Endometrial microvascular endothelial cells (primary cell): ENCODE data around the gene GTF3A. TPM values are rescaled to one million over a fixed set of nuclear protein-coding genes. Genes with fewer than 3 reads are reported as not detected.
"Not testable (repeated sequence)": the region's sequence is repeated elsewhere in the genome, so short reads cannot be mapped to it uniquely, and the experiment has no call there.

Experiments
- in situ Hi-C: cut with HindIII; loops from 2 replicates; pipeline ENCODE4 v1.10.0; 2017; ENCODE audit warnings: low sequenced_read_pairs, low pct_unique_long_range_greater_than_20kb; ENCODE audit errors: inconsistent ontology term
- total RNA-seq: library from RNA; depleted of rRNA; stranded (reverse); fragments of >200 nt; gene quantifications from one replicate; pipeline ENCODE4 v1.2.3, GENCODE V29; 2015; ENCODE audit errors: inconsistent ontology term

The GTF3A gene
- 132 TPM for total RNA-seq

GRCh38 chr13:27424246-27425157 is at the start of gene GTF3A:
TSS of gene GTF3A (plus strand) at chr13:27424619.
- in situ Hi-C loops, result no loop called here

- in situ Hi-C loops, result no loop called here
Measured at GRCh38 chr13:27374650-27375049, 49.8 kb upstream of the GTF3A start.

GRCh38 chr13:27375686-27376326 is 48.6 kb upstream of the GTF3A start:
- in situ Hi-C loops, result no loop called here

GRCh38 chr13:27379126-27379525 is 45.3 kb upstream of the GTF3A start:
- in situ Hi-C loops, result no loop called here

- in situ Hi-C loops, result no loop called here
Measured at GRCh38 chr13:27379694-27380641, 44.5 kb upstream of the GTF3A start.

GRCh38 chr13:27381601-27382000 is 42.8 kb upstream of the GTF3A start:
- in situ Hi-C loops, result no loop called here

- in situ Hi-C loops, result no loop called here
Measured at GRCh38 chr13:27383104-27383921, 41.1 kb upstream of the GTF3A start.

GRCh38 chr13:27384285-27384684 is 40.1 kb upstream of the GTF3A start:
- in situ Hi-C loops, result no loop called here

GRCh38 chr13:27388241-27388640 is 36.2 kb upstream of the GTF3A start:
- in situ Hi-C loops, result no loop called here

GRCh38 chr13:27389891-27390290 is 34.5 kb upstream of the GTF3A start:
- in situ Hi-C loops, result no loop called here

GRCh38 chr13:27391471-27391870 is 32.9 kb upstream of the GTF3A start:
- in situ Hi-C loops, result no loop called here

GRCh38 chr13:27393101-27393500 is 31.3 kb upstream of the GTF3A start:
- in situ Hi-C loops, result no loop called here

- in situ Hi-C loops, result no loop called here
Measured at GRCh38 chr13:27395007-27395510, 29.4 kb upstream of the GTF3A start.

- in situ Hi-C loops, result no loop called here
Measured at GRCh38 chr13:27396252-27396846, 28.1 kb upstream of the GTF3A start.

- in situ Hi-C loops, result no loop called here
Measured at GRCh38 chr13:27398360-27398759, 26.1 kb upstream of the GTF3A start.

GRCh38 chr13:27400405-27400804 is 24.0 kb upstream of the GTF3A start:
- in situ Hi-C loops, result not testable (repeated sequence)

GRCh38 chr13:27401210-27401609 is 23.2 kb upstream of the GTF3A start:
- in situ Hi-C loops, result no loop called here

- in situ Hi-C loops, result no loop called here
Measured at GRCh38 chr13:27403203-27403678, 21.2 kb upstream of the GTF3A start.
